ENCODE measurements around the gene TP73.

TP73 gene

DNA sequence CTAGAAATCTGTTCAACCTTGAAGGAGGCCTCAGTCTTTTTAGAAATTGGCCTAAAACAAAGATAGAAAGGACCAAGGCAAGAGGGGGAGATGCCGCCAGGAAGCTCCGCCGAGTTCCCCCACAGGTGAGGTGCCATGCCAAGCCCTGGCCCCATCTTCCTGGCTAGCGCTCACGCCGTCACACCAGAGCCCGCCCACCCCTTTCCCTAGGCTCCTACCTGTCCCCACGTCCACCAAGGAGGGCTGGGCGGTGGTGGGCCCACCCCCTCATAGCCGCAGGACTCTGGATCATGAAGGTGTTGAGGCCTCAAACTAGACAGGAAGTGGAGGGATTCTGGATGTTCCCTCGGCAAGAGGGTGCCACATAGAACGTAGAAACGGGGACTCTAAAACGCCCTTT is 84.4 kb downstream of the TP73 start:
- Histone ChIP-seq H3K36me3 (peaks cover 32 to 74% (median 60%) of the 10 kb centered on the region in 3 donors), H3K4me1 (peaks cover 0 to 1% (median 0%) of the 10 kb centered on the region in 4 donors)
- intact Hi-C loops (cut with DNase I; ENCODE audit: low total_unique reads) = no loop called here

DNA sequence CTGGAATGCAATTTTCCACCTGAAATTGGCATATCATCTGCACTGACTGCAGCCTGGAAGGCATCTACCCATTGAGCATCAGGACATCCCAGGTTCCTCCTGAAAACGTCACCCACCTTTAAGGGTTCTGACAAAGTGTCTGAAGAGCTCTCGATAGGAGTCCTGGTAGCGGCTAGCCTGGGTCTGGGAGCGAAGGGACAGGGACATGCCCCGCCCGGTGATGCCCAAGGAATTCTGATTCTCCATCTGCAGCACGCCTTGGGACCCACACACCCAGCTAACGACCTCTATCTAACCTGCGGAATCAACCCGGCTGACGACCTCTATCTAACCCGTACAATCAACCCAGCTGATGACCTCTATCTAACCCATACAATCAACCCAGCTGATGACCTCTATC is 86.6 kb downstream of the TP73 start:
- intact Hi-C loops (cut with DNase I; ENCODE audit: low total_unique reads) = no loop called here
- DNase-seq = no peak
- no peak overlapping the region for H3K27ac ChIP-seq
- H3K4me3 ChIP-seq = no peak overlapping the region
- peaks cover 40 to 96% (median 76%) of the 10 kb centered on the region in 3 donors for H3K36me3 ChIP-seq
- H3K9me3 ChIP-seq = no peaks in the 10 kb centered on the region
- H3K27me3 ChIP-seq = no peaks in the 10 kb centered on the region
- no peaks in the 10 kb centered on the region for H3K4me1 ChIP-seq
- TF ChIP-seq, protein P1, sequence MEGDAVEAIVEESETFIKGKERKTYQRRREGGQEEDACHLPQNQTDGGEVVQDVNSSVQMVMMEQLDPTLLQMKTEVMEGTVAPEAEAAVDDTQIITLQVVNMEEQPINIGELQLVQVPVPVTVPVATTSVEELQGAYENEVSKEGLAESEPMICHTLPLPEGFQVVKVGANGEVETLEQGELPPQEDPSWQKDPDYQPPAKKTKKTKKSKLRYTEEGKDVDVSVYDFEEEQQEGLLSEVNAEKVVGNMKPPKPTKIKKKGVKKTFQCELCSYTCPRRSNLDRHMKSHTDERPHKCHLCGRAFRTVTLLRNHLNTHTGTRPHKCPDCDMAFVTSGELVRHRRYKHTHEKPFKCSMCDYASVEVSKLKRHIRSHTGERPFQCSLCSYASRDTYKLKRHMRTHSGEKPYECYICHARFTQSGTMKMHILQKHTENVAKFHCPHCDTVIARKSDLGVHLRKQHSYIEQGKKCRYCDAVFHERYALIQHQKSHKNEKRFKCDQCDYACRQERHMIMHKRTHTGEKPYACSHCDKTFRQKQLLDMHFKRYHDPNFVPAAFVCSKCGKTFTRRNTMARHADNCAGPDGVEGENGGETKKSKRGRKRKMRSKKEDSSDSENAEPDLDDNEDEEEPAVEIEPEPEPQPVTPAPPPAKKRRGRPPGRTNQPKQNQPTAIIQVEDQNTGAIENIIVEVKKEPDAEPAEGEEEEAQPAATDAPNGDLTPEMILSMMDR (IDR thresholded peaks at IDR 0.05) = no peak

More for the DNA sequence above, 84.4 kb downstream of the TP73 start:
- H3K4me3 ChIP-seq = no peak overlapping the region
- no peaks in the 10 kb centered on the region for H3K9me3 ChIP-seq
- TF ChIP-seq, protein P1 (IDR thresholded peaks at IDR 0.05) = no peak
- H3K27ac ChIP-seq = no peak overlapping the region
- H3K27me3 ChIP-seq = peaks cover 0 to 17% of the 10 kb centered on the region in 2 donors
- no peak for DNase-seq

DNA sequence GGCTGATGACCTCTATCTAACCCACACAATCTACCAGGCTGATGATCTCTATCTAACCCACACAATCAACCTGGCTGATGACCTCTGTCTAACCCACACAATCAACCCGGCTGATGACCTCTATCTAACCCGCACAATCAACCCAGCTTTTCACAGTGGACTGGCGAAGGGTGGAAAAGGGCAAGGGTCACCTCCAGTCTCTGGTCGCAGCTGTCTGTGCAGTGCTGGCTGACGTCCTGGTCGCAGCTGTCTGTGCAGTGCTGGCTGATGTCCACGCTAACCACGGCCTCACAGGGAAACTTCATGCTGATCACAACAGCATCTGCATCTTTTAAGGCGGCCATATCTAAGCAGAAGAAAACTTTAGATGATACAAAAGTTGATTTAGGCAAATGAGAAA is 87.7 kb downstream of the TP73 start:
- TF ChIP-seq, protein P1 (IDR thresholded peaks at IDR 0.05) = no peak
- Histone ChIP-seq H3K4me3 (no peak overlapping the region), H3K27ac (no peak overlapping the region), H3K27me3 (no peaks in the 10 kb centered on the region), H3K4me1 (peaks cover 0 to 5% (median 0%) of the 10 kb centered on the region in 4 donors), H3K36me3 (peaks cover 40 to 99% (median 71%) of the 10 kb centered on the region in 3 donors), H3K9me3 (no peaks in the 10 kb centered on the region)
- intact Hi-C loops (cut with DNase I; ENCODE audit: low total_unique reads) = loop anchor here (10.0 kb wide), 1 partner anchor 65 kb away; no protein-coding TSS in a partner anchor
- no peak for DNase-seq

DNA sequence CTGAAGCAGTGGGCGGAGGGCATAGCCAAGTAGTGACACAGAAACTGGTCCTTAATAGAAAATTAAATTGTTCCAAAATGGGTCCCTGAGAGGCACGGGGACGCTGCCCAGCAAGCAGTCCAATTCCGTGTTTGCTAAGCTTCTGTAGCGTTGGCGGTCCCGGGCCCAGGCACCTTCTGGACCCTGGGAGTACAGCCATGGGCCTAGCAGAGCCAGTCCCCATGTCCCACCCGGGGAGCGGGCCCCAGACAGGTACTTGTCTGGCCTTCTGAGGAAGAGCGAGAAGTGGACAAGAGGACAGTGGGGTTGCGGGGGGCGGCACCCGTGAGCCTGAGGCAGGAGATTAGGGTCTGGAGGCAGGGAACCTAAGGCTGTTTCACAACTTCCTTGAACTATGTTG is 88.4 kb downstream of the TP73 start:
- Histone ChIP-seq H3K9me3 (no peaks in the 10 kb centered on the region), H3K4me3 (no peak overlapping the region), H3K4me1 (peaks cover 0 to 12% (median 5%) of the 10 kb centered on the region in 4 donors), H3K27ac (no peak overlapping the region), H3K36me3 (peaks cover 40 to 98% (median 67%) of the 10 kb centered on the region in 3 donors), H3K27me3 (no peaks in the 10 kb centered on the region)
- intact Hi-C loops (cut with DNase I; ENCODE audit: low total_unique reads) = loop anchor here (10.0 kb wide), 1 partner anchor 64 kb away; no protein-coding TSS in a partner anchor
- no peak for DNase-seq
- TF ChIP-seq, protein P1 (IDR thresholded peaks at IDR 0.05) = no peak

DNA sequence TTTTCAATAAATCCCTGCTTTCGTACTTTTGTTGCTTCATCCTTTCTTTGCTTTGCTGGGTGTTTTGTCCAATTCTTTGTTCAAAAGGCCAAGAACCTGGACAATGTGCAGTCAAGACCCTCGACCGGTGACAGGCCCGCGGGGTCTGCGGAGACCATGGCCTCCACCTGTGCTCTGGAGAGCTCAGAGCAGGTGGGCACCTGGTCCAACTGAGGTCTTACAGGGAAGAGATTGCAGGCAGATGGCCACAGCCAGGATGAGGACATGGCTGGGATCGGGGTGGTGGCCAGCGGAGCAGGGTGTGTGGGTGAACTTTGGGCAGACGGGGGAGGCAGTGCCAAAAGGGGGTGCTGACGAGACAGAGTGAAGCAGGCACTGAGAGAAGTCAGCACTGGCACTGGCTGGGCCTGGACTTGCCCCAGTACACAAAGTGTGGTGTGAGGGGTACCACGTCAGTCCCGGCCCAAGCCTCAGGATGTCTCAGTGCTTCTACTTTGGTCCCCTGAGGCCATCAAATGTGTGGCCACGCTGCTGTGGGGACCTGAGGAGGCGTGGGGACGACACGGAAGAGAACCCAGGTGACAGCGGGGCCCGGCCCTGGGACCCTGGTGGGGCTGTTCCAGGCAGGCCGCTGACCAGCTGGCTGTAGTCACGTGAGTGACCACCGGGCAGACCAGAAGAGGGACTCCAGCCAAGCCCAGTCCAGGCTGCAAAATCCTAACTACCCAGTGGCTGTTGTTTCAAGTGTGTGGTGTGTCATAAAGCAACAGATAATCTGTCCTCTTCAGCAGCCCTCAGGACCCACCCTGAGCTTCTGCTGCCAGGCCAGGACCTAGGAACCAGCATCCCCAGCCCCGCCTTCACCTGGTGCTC is 89.5 kb downstream of the TP73 start:
- no peak overlapping the region for H3K4me3 ChIP-seq
- H3K4me1 ChIP-seq = peaks cover 0 to 23% (median 12%) of the 10 kb centered on the region in 4 donors
- H3K27me3 ChIP-seq = no peaks in the 10 kb centered on the region
- TF ChIP-seq, protein P1 (IDR thresholded peaks at IDR 0.05) = no peak
- intact Hi-C loops (cut with DNase I; ENCODE audit: low total_unique reads) = loop anchor here (10.0 kb wide), 1 partner anchor 63 kb away; no protein-coding TSS in a partner anchor
- H3K27ac ChIP-seq = no peak overlapping the region
- H3K36me3 ChIP-seq = peaks cover 37 to 89% (median 63%) of the 10 kb centered on the region in 3 donors
- H3K9me3 ChIP-seq = no peaks in the 10 kb centered on the region
- DNase-seq = no peak
